ENCODE measurements around the gene TNFRSF19. TPM values are rescaled to one million over a fixed set of nuclear protein-coding genes. Genes with fewer than 3 reads are reported as not detected.

TNFRSF19 gene
- total and polyA plus RNA-seq, 2 of the 4 experiments (the other 2 are of a cell fraction): 18.6 to 26.3 TPM

- H3K56ac ChIP-seq (ENCODE audit: extremely low read depth, insufficient read depth, low read length): no peak overlapping the region
- no peaks in the 10 kb centered on the region for H3K79me1 ChIP-seq (ENCODE audit: low read depth in 1 of 2, low read length in 2 of 2)
- no peaks in the 10 kb centered on the region for H3K9me3 ChIP-seq (ENCODE audit: control insufficient read depth, insufficient read depth, low read length)
- H2AK5ac ChIP-seq (ENCODE audit: low read depth, low read length): no peak overlapping the region
- TF ChIP-seq, protein P1, sequence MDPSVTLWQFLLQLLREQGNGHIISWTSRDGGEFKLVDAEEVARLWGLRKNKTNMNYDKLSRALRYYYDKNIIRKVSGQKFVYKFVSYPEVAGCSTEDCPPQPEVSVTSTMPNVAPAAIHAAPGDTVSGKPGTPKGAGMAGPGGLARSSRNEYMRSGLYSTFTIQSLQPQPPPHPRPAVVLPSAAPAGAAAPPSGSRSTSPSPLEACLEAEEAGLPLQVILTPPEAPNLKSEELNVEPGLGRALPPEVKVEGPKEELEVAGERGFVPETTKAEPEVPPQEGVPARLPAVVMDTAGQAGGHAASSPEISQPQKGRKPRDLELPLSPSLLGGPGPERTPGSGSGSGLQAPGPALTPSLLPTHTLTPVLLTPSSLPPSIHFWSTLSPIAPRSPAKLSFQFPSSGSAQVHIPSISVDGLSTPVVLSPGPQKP (IDR thresholded peaks at IDR 0.05; ENCODE audit: borderline replicate concordance, low read depth, low read length): no peak
- H3K23ac ChIP-seq (ENCODE audit: low read depth, low read length): no peak overlapping the region
- H2BK20ac ChIP-seq (ENCODE audit: low read depth, low read length): no peak overlapping the region
- H4K5ac ChIP-seq (ENCODE audit: low read depth, low read length): peak overlapping the region; percentile 86; the same call in 1 of the 2 replicates
- 0 out of 2 replicates have a peak overlapping the region, but pooled peaks have one; percentile 1 for H3K4ac ChIP-seq (ENCODE audit: low read depth, low read length)
- peak overlapping the region; percentile 23; the same call in 1 of the 2 replicates for H3K18ac ChIP-seq (ENCODE audit: low read depth, low read length)
- ATAC-seq (ENCODE audit: low read depth): no peak; the same call in 1 of the 2 replicates
- ChIA-PET CTCF (interaction anchor here (0.6 kb wide), 1 partner anchor 269 kb away, joined by 3 read pairs; no protein-coding TSS in a partner anchor), POLR2A (ENCODE audit: unreplicated experiment) (no interaction called here)
- no peaks in the 10 kb centered on the region for H3K27me3 ChIP-seq (ENCODE audit: control insufficient read depth, insufficient read depth, low read length)
- H3K27ac ChIP-seq (ENCODE audit: insufficient read depth, low read length): no peak overlapping the region
- H3K14ac ChIP-seq (replicated peaks; ENCODE audit: low read depth, low read length): no peak overlapping the region
- H3K4me1 ChIP-seq (ENCODE audit: control insufficient read depth, insufficient read depth, low read length): peaks cover 14% of the 10 kb centered on the region
- dilution Hi-C loops (cut with HindIII; ENCODE audit: low sequenced_read_pairs, unreplicated experiment): no loop called here
- H3K9me1 ChIP-seq (ENCODE audit: insufficient read depth, low read length): no peaks in the 10 kb centered on the region; the same call in 1 of the 2 replicates
- no peak overlapping the region for H3K4me2 ChIP-seq (ENCODE audit: low read depth, low read length)
- H3K9ac ChIP-seq (ENCODE audit: low read depth, low read length): no peak overlapping the region
- no peak overlapping the region for H2AK9ac ChIP-seq (replicated peaks; ENCODE audit: low read depth, low read length, poor library complexity)
- WGBS, 2 experiments (ENCODE audit: extremely low coverage in 2 of 2, insufficient read length in 1 of 2): no CpG with 5 or more reads among the region's 3 CpGs
- H2BK15ac ChIP-seq (ENCODE audit: low read depth, low read length): no peak overlapping the region
- no peaks in the 10 kb centered on the region for H3K36me3 ChIP-seq (ENCODE audit: control insufficient read depth, insufficient read depth, low read length)
- H4K91ac ChIP-seq (ENCODE audit: insufficient read depth, low read depth, low read length): no peak overlapping the region
- intact Hi-C loops (cut with micrococcal nuclease): loop anchor here (10.0 kb wide), 1 partner anchor 314 kb away; no protein-coding TSS in a partner anchor
- BruUV-seq (replicated peaks): no TSS peak
- H4K20me1 ChIP-seq (ENCODE audit: insufficient read depth, low read length): no peaks in the 10 kb centered on the region
- no peak overlapping the region for H3K4me3 ChIP-seq (ENCODE audit: insufficient read depth, low read depth, low read length)
- no peak overlapping the region for H4K8ac ChIP-seq (ENCODE audit: low read depth in 2 of 2, low read length in 2 of 2)
- H2AFZ ChIP-seq (replicated peaks; ENCODE audit: low read length, poor library complexity): no peak overlapping the region
- in situ Hi-C loops (cut with MboI; ENCODE audit: low sequenced_read_pairs): no loop called here
- H2BK5ac ChIP-seq (ENCODE audit: low read depth, low read length, poor library complexity, severe bottlenecking): no peak overlapping the region
- H2BK120ac ChIP-seq (ENCODE audit: low read depth, low read length): no peak overlapping the region
- peak; percentile 40 for DNase-seq
Measured at GRCh38 chr13:23688336-23688735, 118.1 kb downstream of the TNFRSF19 start.

All from IMR-90 (cell line).